Measurements from ENCODE around the gene PABPN1. TPM values are rescaled to one million over a fixed set of nuclear protein-coding genes. Genes with fewer than 3 reads are reported as not detected.

The PABPN1 gene
- polyA plus RNA-seq, 1 donor from 2014 or later: 431 TPM

DNA sequence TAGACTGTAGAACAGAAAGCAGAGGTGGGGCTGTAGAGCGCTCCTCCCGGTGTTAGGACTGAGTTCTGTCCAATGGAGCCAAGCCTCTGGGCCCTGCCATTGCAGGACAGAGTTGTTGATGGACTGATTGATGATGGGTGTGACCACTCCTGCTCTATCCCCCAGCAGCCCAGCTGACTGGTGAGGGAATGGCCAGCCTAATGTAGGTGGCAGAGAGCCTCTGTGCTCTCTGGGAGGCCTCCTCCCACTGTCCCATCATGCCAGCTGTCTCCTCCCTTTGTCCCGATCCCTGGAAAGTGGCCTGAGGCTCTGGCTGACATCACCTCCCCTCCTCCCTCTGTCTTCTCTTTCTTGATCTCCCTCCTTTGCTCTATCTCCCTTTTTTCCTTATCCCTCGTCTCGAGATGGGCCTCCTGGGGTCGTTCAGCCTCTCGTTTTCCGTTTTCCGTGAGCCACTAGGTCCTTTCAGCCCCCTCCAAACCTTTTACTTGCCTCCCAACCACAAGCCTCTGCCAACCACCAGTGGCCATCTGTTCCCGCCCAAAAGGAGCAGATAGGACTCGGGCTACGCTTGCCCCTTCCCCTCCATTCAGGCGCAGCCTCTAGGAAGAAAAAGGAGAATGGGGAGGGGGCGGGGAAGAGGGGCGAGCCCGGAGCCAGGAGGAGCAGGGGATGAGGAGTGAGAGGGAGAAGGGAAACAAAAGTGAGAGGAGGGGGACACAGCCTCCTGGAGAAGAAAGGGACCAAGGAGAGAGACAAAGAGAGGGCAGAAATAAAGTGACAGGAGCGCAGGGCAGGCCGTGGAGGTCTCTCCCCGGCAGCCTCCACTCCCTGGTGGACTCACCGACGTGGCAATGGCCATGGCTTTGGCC is 43.1 kb downstream of the PABPN1 start:
- H2AFZ ChIP-seq (ENCODE audit: low read depth, low read length): peak overlapping the region; percentile 35
- peaks cover 25% of the 10 kb centered on the region for H3K79me2 ChIP-seq (replicated peaks; ENCODE audit: insufficient read depth, low read length)
- peak overlapping the region; percentile 39 for H3K9ac ChIP-seq (ENCODE audit: low read length)
- H3K27me3 ChIP-seq (ENCODE audit: insufficient read depth, low read depth, low read length): peaks cover 12% of the 10 kb centered on the region
- no peak overlapping the region for H3K4me3 ChIP-seq (ENCODE audit: low read length)
- no peak for TF ChIP-seq RAD21 (conservative IDR thresholded peaks at IDR 0.05)
- no peak for TF ChIP-seq EP300 (conservative IDR thresholded peaks at IDR 0.05; ENCODE audit: poor library complexity, severe bottlenecking)
- TF ChIP-seq TAF1 (IDR thresholded peaks at IDR 0.05; ENCODE audit: low read depth): no peak
- H3K9me3 ChIP-seq (ENCODE audit: low read length): no peaks in the 10 kb centered on the region
- H3K9me2 ChIP-seq (ENCODE audit: insufficient read depth, low read length): no peaks in the 10 kb centered on the region
- no peak overlapping the region for H3K4me2 ChIP-seq (ENCODE audit: low read length)
- H4K20me1 ChIP-seq (ENCODE audit: insufficient read depth): no peaks in the 10 kb centered on the region
- no peaks in the 10 kb centered on the region for H3K36me3 ChIP-seq (ENCODE audit: insufficient read depth, low read length)
- H3K27ac ChIP-seq (ENCODE audit: low read length): peak overlapping the region; percentile 13
- no peaks in the 10 kb centered on the region for H3F3A ChIP-seq (ENCODE audit: insufficient read depth, low read length, poor library complexity, severe bottlenecking)

DNA sequence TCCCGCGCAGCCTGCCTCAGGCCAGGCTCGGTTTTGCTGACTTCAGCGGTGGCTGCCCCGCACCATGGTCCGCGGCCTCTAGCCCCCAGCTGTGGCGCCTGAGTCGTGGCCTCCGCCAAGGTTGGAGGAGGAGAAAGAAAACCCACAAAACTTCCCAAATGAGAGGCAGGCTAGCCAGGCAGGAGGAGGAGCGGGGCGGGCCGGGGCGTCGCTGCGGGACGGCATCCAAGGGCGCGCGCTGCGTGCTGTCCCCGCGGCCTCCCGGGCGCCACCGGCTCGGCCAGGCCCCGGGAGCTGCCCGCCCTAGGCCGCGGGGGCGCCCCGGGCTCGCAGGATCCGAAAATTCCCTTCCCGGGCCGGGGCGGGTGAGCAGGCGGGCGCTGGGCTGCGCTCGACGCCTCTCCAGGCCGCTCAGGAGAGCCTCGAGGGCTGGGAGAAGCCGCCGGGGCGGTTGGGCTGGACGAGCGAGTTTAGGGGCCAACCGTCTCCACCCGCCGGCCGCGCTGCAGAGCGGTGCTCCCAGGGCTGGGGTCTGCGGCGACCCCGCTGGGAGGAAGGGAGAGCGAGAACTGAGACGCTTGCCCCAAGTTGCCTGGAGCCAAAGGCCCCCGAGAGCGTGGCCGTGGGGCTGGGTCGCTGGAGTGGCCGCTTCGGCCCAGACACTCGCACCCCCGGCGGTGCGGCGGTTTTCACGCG is 43.9 kb downstream of the PABPN1 start, which contains the start of gene EFS:
EFS (minus strand) TSS at position 137 of the 696 bp plus-strand sequence. CDS start 147 bp downstream, outside the sequence.
- peak within 1 kb of the TSS; percentile 39 for H3K9ac ChIP-seq (ENCODE audit: low read length)

More for the DNA sequence above, 43.9 kb downstream of the PABPN1 start, which contains the start of gene EFS:
- Histone ChIP-seq H3F3A (ENCODE audit: insufficient read depth, low read length, poor library complexity, severe bottlenecking) (no peaks in the 10 kb centered on the region), H3K27me3 (ENCODE audit: insufficient read depth, low read depth, low read length) (peaks cover 12% of the 10 kb centered on the region), H3K79me2 (replicated peaks; ENCODE audit: insufficient read depth, low read length) (peaks cover 25% of the 10 kb centered on the region), H3K27ac (ENCODE audit: low read length) (peak within 1 kb of the TSS; percentile 13), H2AFZ (ENCODE audit: low read depth, low read length) (peak within 1 kb of the TSS; percentile 35), H3K9me3 (ENCODE audit: low read length) (no peaks in the 10 kb centered on the region), H3K4me3 (ENCODE audit: low read length) (peak within 1 kb of the TSS; percentile 21), H3K4me2 (ENCODE audit: low read length) (no peak within 1 kb of the TSS), H3K9me2 (ENCODE audit: insufficient read depth, low read length) (no peaks in the 10 kb centered on the region), H3K36me3 (ENCODE audit: insufficient read depth, low read length) (no peaks in the 10 kb centered on the region), H4K20me1 (ENCODE audit: insufficient read depth) (no peaks in the 10 kb centered on the region)
- TF ChIP-seq SMC3 (conservative IDR thresholded peaks at IDR 0.05; ENCODE audit: poor library complexity): no peak
- no peak for TF ChIP-seq POLR2AphosphoS5 (IDR thresholded peaks at IDR 0.05)
- TF ChIP-seq TAF1 (IDR thresholded peaks at IDR 0.05; ENCODE audit: low read depth): no peak
- TF ChIP-seq, protein P1, sequence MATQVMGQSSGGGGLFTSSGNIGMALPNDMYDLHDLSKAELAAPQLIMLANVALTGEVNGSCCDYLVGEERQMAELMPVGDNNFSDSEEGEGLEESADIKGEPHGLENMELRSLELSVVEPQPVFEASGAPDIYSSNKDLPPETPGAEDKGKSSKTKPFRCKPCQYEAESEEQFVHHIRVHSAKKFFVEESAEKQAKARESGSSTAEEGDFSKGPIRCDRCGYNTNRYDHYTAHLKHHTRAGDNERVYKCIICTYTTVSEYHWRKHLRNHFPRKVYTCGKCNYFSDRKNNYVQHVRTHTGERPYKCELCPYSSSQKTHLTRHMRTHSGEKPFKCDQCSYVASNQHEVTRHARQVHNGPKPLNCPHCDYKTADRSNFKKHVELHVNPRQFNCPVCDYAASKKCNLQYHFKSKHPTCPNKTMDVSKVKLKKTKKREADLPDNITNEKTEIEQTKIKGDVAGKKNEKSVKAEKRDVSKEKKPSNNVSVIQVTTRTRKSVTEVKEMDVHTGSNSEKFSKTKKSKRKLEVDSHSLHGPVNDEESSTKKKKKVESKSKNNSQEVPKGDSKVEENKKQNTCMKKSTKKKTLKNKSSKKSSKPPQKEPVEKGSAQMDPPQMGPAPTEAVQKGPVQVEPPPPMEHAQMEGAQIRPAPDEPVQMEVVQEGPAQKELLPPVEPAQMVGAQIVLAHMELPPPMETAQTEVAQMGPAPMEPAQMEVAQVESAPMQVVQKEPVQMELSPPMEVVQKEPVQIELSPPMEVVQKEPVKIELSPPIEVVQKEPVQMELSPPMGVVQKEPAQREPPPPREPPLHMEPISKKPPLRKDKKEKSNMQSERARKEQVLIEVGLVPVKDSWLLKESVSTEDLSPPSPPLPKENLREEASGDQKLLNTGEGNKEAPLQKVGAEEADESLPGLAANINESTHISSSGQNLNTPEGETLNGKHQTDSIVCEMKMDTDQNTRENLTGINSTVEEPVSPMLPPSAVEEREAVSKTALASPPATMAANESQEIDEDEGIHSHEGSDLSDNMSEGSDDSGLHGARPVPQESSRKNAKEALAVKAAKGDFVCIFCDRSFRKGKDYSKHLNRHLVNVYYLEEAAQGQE (IDR thresholded peaks at IDR 0.05; ENCODE audit: borderline replicate concordance): no peak
- TF ChIP-seq RAD21 (conservative IDR thresholded peaks at IDR 0.05): no peak
- TF ChIP-seq MXI1 (conservative IDR thresholded peaks at IDR 0.05; ENCODE audit: poor library complexity, severe bottlenecking): no peak
- TF ChIP-seq EP300 (conservative IDR thresholded peaks at IDR 0.05; ENCODE audit: poor library complexity, severe bottlenecking): no peak
- TF ChIP-seq, protein P2, sequence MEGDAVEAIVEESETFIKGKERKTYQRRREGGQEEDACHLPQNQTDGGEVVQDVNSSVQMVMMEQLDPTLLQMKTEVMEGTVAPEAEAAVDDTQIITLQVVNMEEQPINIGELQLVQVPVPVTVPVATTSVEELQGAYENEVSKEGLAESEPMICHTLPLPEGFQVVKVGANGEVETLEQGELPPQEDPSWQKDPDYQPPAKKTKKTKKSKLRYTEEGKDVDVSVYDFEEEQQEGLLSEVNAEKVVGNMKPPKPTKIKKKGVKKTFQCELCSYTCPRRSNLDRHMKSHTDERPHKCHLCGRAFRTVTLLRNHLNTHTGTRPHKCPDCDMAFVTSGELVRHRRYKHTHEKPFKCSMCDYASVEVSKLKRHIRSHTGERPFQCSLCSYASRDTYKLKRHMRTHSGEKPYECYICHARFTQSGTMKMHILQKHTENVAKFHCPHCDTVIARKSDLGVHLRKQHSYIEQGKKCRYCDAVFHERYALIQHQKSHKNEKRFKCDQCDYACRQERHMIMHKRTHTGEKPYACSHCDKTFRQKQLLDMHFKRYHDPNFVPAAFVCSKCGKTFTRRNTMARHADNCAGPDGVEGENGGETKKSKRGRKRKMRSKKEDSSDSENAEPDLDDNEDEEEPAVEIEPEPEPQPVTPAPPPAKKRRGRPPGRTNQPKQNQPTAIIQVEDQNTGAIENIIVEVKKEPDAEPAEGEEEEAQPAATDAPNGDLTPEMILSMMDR (IDR thresholded peaks at IDR 0.05; ENCODE audit: poor library complexity, severe bottlenecking): no peak
- TF ChIP-seq EZH2 (IDR thresholded peaks at IDR 0.05; ENCODE audit: borderline replicate concordance, insufficient read depth, low read length, poor library complexity, severe bottlenecking): no peak

All from neural cell (in vitro differentiated cells).